ENCODE results near the gene NPTX1. TPM values are rescaled to one million over a fixed set of nuclear protein-coding genes. Genes with fewer than 3 reads are reported as not detected.

The NPTX1 gene
- total and polyA plus RNA-seq, 2 of the 13 experiments (the other 11 are each of a cell fraction or from before 2014, with no cell fraction given): 0.01 TPM; not detected in 1

GRCh38 chr17:80438806-80439205 lies 37.6 kb downstream of the NPTX1 start:
- H2AFZ ChIP-seq (ENCODE audit: low read length): no peak overlapping the region
- H3K27ac ChIP-seq (ENCODE audit: extremely low read length, insufficient read depth, low read length): no peak overlapping the region
- intact Hi-C loops (cut with micrococcal nuclease; ENCODE audit: unreplicated experiment) (no loop called here), in situ Hi-C loops (cut with HindIII; ENCODE audit: extremely low pct_ligation_motif_present, low pct_unique_long_range_greater_than_20kb) (no loop called here)
- H4K20me1 ChIP-seq (ENCODE audit: insufficient read depth, low read length): peaks cover 14% of the 10 kb centered on the region; the same call in 1 of the 2 replicates
- FAIRE-seq: no peak
- H3K4me1 ChIP-seq (ENCODE audit: insufficient read depth, low read length): no peaks in the 10 kb centered on the region
- DNase-seq (ENCODE audit: low spot score): no peak
- H3K4me3 ChIP-seq (replicated peaks in 1 of 3; ENCODE audit: insufficient read depth in 1 of 3, low read depth in 2 of 3, low read length in 3 of 3): no peak overlapping the region
- TF ChIP-seq, protein P1, sequence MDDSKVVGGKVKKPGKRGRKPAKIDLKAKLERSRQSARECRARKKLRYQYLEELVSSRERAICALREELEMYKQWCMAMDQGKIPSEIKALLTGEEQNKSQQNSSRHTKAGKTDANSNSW (CRISPR knock-in tag; IDR thresholded peaks at IDR 0.05; ENCODE audit: borderline replicate concordance): no peak
- TF ChIP-seq ZNF607 (CRISPR knock-in tag; IDR thresholded peaks at IDR 0.05; ENCODE audit: borderline replicate concordance) (no peak), ZNF737 (CRISPR knock-in tag; IDR thresholded peaks at IDR 0.05; ENCODE audit: borderline replicate concordance) (no peak), ZNF768 (CRISPR knock-in tag; IDR thresholded peaks at IDR 0.05) (peak; percentile 86; the same call in 1 of the 2 replicates), GTF2F1 (IDR thresholded peaks at IDR 0.05; ENCODE audit: low read length) (no peak), ZNF350 (CRISPR knock-in tag; IDR thresholded peaks at IDR 0.05; ENCODE audit: borderline replicate concordance, low read depth) (no peak)
- TF ChIP-seq, protein P2, sequence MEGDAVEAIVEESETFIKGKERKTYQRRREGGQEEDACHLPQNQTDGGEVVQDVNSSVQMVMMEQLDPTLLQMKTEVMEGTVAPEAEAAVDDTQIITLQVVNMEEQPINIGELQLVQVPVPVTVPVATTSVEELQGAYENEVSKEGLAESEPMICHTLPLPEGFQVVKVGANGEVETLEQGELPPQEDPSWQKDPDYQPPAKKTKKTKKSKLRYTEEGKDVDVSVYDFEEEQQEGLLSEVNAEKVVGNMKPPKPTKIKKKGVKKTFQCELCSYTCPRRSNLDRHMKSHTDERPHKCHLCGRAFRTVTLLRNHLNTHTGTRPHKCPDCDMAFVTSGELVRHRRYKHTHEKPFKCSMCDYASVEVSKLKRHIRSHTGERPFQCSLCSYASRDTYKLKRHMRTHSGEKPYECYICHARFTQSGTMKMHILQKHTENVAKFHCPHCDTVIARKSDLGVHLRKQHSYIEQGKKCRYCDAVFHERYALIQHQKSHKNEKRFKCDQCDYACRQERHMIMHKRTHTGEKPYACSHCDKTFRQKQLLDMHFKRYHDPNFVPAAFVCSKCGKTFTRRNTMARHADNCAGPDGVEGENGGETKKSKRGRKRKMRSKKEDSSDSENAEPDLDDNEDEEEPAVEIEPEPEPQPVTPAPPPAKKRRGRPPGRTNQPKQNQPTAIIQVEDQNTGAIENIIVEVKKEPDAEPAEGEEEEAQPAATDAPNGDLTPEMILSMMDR (CRISPR knock-in tag; IDR thresholded peaks at IDR 0.05): no peak
- no peaks in the 10 kb centered on the region for H3K79me2 ChIP-seq (ENCODE audit: insufficient read depth, low read length)
- ATAC-seq: no peak; the same call in 2 of the 3 replicates
- H3K4me2 ChIP-seq (ENCODE audit: low read depth, low read length): no peak overlapping the region
- H3K27me3 ChIP-seq (ENCODE audit: control insufficient read depth in 1 of 2, insufficient read depth in 2 of 2, low read length in 2 of 2): peaks cover 4 to 12% of the 10 kb centered on the region in 2 experiments; a peak in 2 of 5 replicates
- H3K36me3 ChIP-seq (replicated peaks in 1 of 2; ENCODE audit: control insufficient read depth in 1 of 2, insufficient read depth in 2 of 2, low read length in 2 of 2): no peaks in the 10 kb centered on the region
- H3K9ac ChIP-seq (ENCODE audit: insufficient read depth, low read depth, low read length): no peak overlapping the region
- H3K9me3 ChIP-seq (ENCODE audit: low read length): no peaks in the 10 kb centered on the region
- ChIA-PET POLR2A (no interaction called here), CTCF (ENCODE audit: low intra/inter-chr PET ratio, low total read pairs) (no interaction called here)
- no CpG with 5 or more reads among the region's 5 CpGs for WGBS (ENCODE audit: low lambda C conversion rate)
- no TSS peak for BruUV-seq (replicated peaks)
